H9 (cell line): ENCODE results near the gene NXPH3. TPM values are rescaled to one million over a fixed set of nuclear protein-coding genes. Genes with fewer than 3 reads are reported as not detected.
A peak's percentile ranks its signal among the peaks of the same experiment; 100 is the strongest.

ENCODE experiments used
- DNase-seq: peaks from one replicate; pipeline ENCODE4 v3.0.0-alpha.2; 2017
- H2AFZ ChIP-seq: one replicate; pipeline ENCODE4 v1.6.1; 2013; ENCODE audit warnings: mild to moderate bottlenecking, low read length, control low read depth, moderate library complexity
- H2AK5ac ChIP-seq: 2 replicates; pipeline ENCODE4 v1.6.1; 2013; ENCODE audit warnings: low read length, control low read depth, mixed read lengths; ENCODE audit not compliant: insufficient read length
- H2BK120ac ChIP-seq: one replicate; pipeline ENCODE4 v1.6.1; 2013; ENCODE audit warnings: low read depth, mild to moderate bottlenecking, low read length, control low read depth, inconsistent platforms; ENCODE audit not compliant: poor library complexity, severe bottlenecking
- H2BK12ac ChIP-seq: 2 replicates; pipeline ENCODE4 v1.6.1; 2013; ENCODE audit warnings: low read length, control low read depth, mixed read lengths, low read depth; ENCODE audit not compliant: insufficient read length
- H2BK15ac ChIP-seq: 2 replicates; pipeline ENCODE4 v1.6.1; 2013; ENCODE audit warnings: low read depth, low read length, control low read depth
- H2BK20ac ChIP-seq: one replicate; pipeline ENCODE4 v1.6.1; 2013; ENCODE audit warnings: low read depth, mild to moderate bottlenecking, low read length, control low read depth, inconsistent platforms; ENCODE audit not compliant: poor library complexity, severe bottlenecking
- H2BK5ac ChIP-seq: 2 replicates; pipeline ENCODE4 v1.6.1; 2013; ENCODE audit warnings: low read length, control low read depth, mixed read lengths; ENCODE audit not compliant: insufficient read length
- H3K14ac ChIP-seq: 2 replicates; pipeline ENCODE4 v1.6.1; 2013; ENCODE audit warnings: low read length, control low read depth; ENCODE audit not compliant: insufficient read depth
- H3K18ac ChIP-seq: 2 replicates; pipeline ENCODE4 v1.6.1; 2013; ENCODE audit warnings: low read depth, mild to moderate bottlenecking, mixed read lengths, low read length, control low read depth; ENCODE audit not compliant: insufficient read length
- H3K23ac ChIP-seq: 2 replicates; pipeline ENCODE4 v1.6.1; 2013; ENCODE audit warnings: low read length, control low read depth, mixed read lengths, low read depth; ENCODE audit not compliant: insufficient read length
- H3K23me2 ChIP-seq: 2 replicates; pipeline ENCODE4 v1.6.1; 2013; ENCODE audit warnings: low read depth, mild to moderate bottlenecking, mixed read lengths, low read length, control low read depth; ENCODE audit not compliant: insufficient read length, poor library complexity, severe bottlenecking
- H3K27ac ChIP-seq: 2 replicates; pipeline ENCODE4 v1.5.1; 2013; ENCODE audit warnings: low read length, control low read depth, mixed read lengths, low read depth; ENCODE audit not compliant: insufficient read length
- H3K27me3 ChIP-seq: 2 replicates; pipeline ENCODE4 v1.6.1; 2013; ENCODE audit warnings: low read length, control low read depth, inconsistent platforms; ENCODE audit not compliant: insufficient read depth
- H3K4ac ChIP-seq: 2 replicates; pipeline ENCODE4 v1.6.1; 2013; ENCODE audit warnings: low read depth, mild to moderate bottlenecking, control low read depth, inconsistent platforms, low read length, moderate library complexity
- H3K4me1 ChIP-seq: 2 replicates; pipeline ENCODE4 v1.6.1; 2013; ENCODE audit warnings: low read length, control low read depth, inconsistent platforms; ENCODE audit not compliant: insufficient read depth
- H3K4me2 ChIP-seq: 2 replicates; pipeline ENCODE4 v1.6.1; 2013; ENCODE audit warnings: low read length, control low read depth, mixed read lengths; ENCODE audit not compliant: insufficient read length, insufficient read depth
- H3K56ac ChIP-seq: 2 replicates; pipeline ENCODE4 v1.6.1; 2013; ENCODE audit warnings: low read depth, mild to moderate bottlenecking, mixed read lengths, low read length, control low read depth; ENCODE audit not compliant: insufficient read length
- H3K79me1 ChIP-seq: 2 replicates; pipeline ENCODE4 v1.6.1; 2013; ENCODE audit warnings: low read depth, mild to moderate bottlenecking, moderate library complexity, low read length, control low read depth, inconsistent platforms; ENCODE audit not compliant: insufficient read depth, poor library complexity, severe bottlenecking
- H3K79me2 ChIP-seq: 2 replicates; pipeline ENCODE4 v1.6.1; 2013; ENCODE audit warnings: low read length, control low read depth, inconsistent platforms; ENCODE audit not compliant: insufficient read depth
- H3K9ac ChIP-seq: 2 replicates; pipeline ENCODE4 v1.6.1; 2013; ENCODE audit warnings: low read length, control low read depth, mixed read lengths; ENCODE audit not compliant: insufficient read length; ENCODE audit errors: extremely low read depth
- H3K9me3 ChIP-seq: one replicate; pipeline ENCODE4 v1.6.1; 2013; ENCODE audit warnings: low read depth, low read length, inconsistent platforms; ENCODE audit not compliant: control insufficient read depth
- H3T11ph ChIP-seq: one replicate; pipeline ENCODE4 v1.6.1; 2013; ENCODE audit warnings: mild to moderate bottlenecking, low read length, control low read depth, inconsistent platforms
- H4K20me1 ChIP-seq: one replicate; pipeline ENCODE4 v1.6.1; 2013; ENCODE audit not compliant: control insufficient read depth, insufficient read length, insufficient read depth
- H4K5ac ChIP-seq: 2 replicates; pipeline ENCODE4 v1.6.1; 2013; ENCODE audit warnings: low read depth, mild to moderate bottlenecking, mixed read lengths, low read length, control low read depth; ENCODE audit not compliant: insufficient read length
- H4K8ac ChIP-seq: replicated peaks from 2 replicates; pipeline ENCODE4 v1.6.1; 2013; ENCODE audit warnings: low read length, control low read depth, mixed read lengths, low read depth; ENCODE audit not compliant: insufficient read length
- H4K91ac ChIP-seq: 2 replicates; pipeline ENCODE4 v1.6.1; 2013; ENCODE audit warnings: low read depth, mild to moderate bottlenecking, moderate library complexity, mixed read lengths, low read length, control low read depth; ENCODE audit not compliant: insufficient read length
- H3K27ac Mint-ChIP-seq, 3 experiments: 2 replicates in 2 of 3; 3 replicates in 1 of 3; pipeline ENCODE4 v1.8.0; 2020 to 2021; ENCODE audit warnings: mixed read lengths in 3 of 3, mild to moderate bottlenecking in 1 of 3, moderate library complexity in 1 of 3
- H3K27me3 Mint-ChIP-seq: 2 replicates; pipeline ENCODE4 v1.8.0; 2021; ENCODE audit warnings: low read depth, mild to moderate bottlenecking, moderate library complexity, mixed read lengths
- H3K36me3 Mint-ChIP-seq, 3 experiments: 2 replicates in 2 of 3; 3 replicates in 1 of 3; pipeline ENCODE4 v1.8.0; 2020 to 2021; ENCODE audit warnings: low read depth in 3 of 3, mixed read lengths in 3 of 3; ENCODE audit not compliant: insufficient read depth in 1 of 3
- H3K4me1 Mint-ChIP-seq, 2 experiments: 2 replicates each; pipeline ENCODE4 v1.8.0; 2020; ENCODE audit warnings: mixed read lengths in 2 of 2
- H3K4me3 Mint-ChIP-seq, 2 experiments: 2 replicates in 1 of 2; 3 replicates in 1 of 2; pipeline ENCODE4 v1.8.0; 2020 to 2021; ENCODE audit warnings: mild to moderate bottlenecking in 2 of 2, mixed read lengths in 2 of 2, moderate library complexity in 1 of 2
- H3K9me3 Mint-ChIP-seq, 2 experiments: 2 replicates in 1 of 2; 3 replicates in 1 of 2; pipeline ENCODE4 v1.8.0; 2020; ENCODE audit warnings: mild to moderate bottlenecking in 2 of 2, mixed read lengths in 2 of 2, moderate library complexity in 1 of 2
- WGBS: extraction: QIAGEN DNeasy Blood & Tissue Kit; methylation state at CpG from one replicate; pipeline ENCODE4 v1.1.7; 2013; ENCODE audit warnings: missing lambda C conversion rate, low lambda C conversion rate, mixed read lengths; ENCODE audit not compliant: insufficient read length; ENCODE audit errors: extremely low coverage; 5-methylcytosine and 5-hydroxymethylcytosine counted together
- total RNA-seq: library from RNA; stranded (reverse); gene quantifications from 2 replicates; pipeline ENCODE4 v1.2.1, GENCODE V29; 2021
- TF ChIP-seq, protein P1 (sequence below): fragments of 200-600 bp; sonication (generic); conservative IDR thresholded peaks from 3 replicates; pipeline ENCODE4 v1.8.0; 2021; ENCODE audit warnings: antibody characterized with exemption, mild to moderate bottlenecking

The NXPH3 gene
- total RNA-seq, 1 experiment from 2014 or later = 1.3 TPM

DNA sequence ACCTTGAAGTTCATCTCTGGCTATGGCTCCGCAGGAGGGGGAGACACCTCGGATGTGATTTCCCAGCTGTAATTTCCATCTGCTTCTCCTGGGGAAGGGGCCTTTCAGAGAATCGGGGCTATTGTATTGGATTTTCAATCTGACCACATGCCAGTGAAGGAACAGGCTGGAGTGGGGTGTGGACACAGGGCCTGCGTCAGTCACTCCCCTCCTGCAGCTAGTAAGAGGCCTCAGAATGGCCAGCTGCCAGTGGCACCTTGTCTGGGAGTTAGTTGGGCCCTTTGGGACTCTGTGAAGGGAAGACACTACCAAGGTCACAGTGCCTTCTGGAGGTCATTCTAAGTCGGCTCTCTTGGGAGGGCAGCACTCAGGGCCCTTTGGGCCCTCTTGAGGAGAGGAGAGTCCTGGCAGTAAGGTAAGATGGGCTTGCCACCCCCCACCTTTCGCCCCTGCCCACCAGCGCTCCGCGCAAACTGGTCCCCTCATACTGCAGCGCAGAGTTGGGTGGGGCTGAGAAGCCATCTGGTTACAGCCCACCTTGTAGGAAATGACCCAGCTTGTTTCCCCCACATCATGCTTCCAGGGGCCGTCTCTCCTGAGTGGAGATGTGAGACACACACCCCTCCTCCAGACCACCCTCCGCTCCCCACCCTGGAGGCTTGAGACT, 5.4 kb downstream of the NXPH3 start:
- H3K27ac ChIP-seq = no peak overlapping the region
- no peak overlapping the region for H2AFZ ChIP-seq
- H4K5ac ChIP-seq = no peak overlapping the region
- H3K23ac ChIP-seq = no peak overlapping the region
- H4K20me1 ChIP-seq = no peaks in the 10 kb centered on the region
- peaks cover 4% of the 10 kb centered on the region for H3K23me2 ChIP-seq
- no peak overlapping the region for H3K14ac ChIP-seq
- no peak overlapping the region for H2BK15ac ChIP-seq
- H3K4me1 ChIP-seq = peaks cover 3% of the 10 kb centered on the region; the same call in 1 of the 2 replicates
- H4K8ac ChIP-seq = no peak overlapping the region
- no peak overlapping the region for H3K56ac ChIP-seq
- no peak overlapping the region for H2BK12ac ChIP-seq
- no peak overlapping the region for H2BK120ac ChIP-seq
- Mint-ChIP-seq H3K27ac (peak overlapping the region in 2 of 3 experiments; percentile 39 to 59; a peak in 3 of 7 replicates), H3K4me1 (peaks cover 19 to 25% of the 10 kb centered on the region in 2 experiments), H3K4me3 (no peak overlapping the region; a peak in 1 of 5 replicates), H3K36me3 (no peaks in the 10 kb centered on the region), H3K27me3 (peaks cover 22% of the 10 kb centered on the region), H3K9me3 (no peaks in the 10 kb centered on the region; a peak in 1 of 5 replicates)
- no peak overlapping the region for H2BK5ac ChIP-seq
- H3K4ac ChIP-seq = no peak overlapping the region
- no peak overlapping the region for H2BK20ac ChIP-seq
- no peak overlapping the region for H3K9ac ChIP-seq
- H4K91ac ChIP-seq = no peak overlapping the region
- peaks cover 3% of the 10 kb centered on the region; the same call in 1 of the 2 replicates for H3K27me3 ChIP-seq
- no peak for DNase-seq
- H3K9me3 ChIP-seq = no peaks in the 10 kb centered on the region
- TF ChIP-seq, protein P1, sequence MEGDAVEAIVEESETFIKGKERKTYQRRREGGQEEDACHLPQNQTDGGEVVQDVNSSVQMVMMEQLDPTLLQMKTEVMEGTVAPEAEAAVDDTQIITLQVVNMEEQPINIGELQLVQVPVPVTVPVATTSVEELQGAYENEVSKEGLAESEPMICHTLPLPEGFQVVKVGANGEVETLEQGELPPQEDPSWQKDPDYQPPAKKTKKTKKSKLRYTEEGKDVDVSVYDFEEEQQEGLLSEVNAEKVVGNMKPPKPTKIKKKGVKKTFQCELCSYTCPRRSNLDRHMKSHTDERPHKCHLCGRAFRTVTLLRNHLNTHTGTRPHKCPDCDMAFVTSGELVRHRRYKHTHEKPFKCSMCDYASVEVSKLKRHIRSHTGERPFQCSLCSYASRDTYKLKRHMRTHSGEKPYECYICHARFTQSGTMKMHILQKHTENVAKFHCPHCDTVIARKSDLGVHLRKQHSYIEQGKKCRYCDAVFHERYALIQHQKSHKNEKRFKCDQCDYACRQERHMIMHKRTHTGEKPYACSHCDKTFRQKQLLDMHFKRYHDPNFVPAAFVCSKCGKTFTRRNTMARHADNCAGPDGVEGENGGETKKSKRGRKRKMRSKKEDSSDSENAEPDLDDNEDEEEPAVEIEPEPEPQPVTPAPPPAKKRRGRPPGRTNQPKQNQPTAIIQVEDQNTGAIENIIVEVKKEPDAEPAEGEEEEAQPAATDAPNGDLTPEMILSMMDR = no peak
- WGBS = no CpG with 5 or more reads among the region's 12 CpGs
- H3K4me2 ChIP-seq = no peak overlapping the region
- H3K79me1 ChIP-seq = no peaks in the 10 kb centered on the region
- no peak overlapping the region for H3T11ph ChIP-seq
- no peaks in the 10 kb centered on the region for H3K79me2 ChIP-seq
- no peak overlapping the region for H2AK5ac ChIP-seq
- no peak overlapping the region for H3K18ac ChIP-seq
